NCI-H146 treated with DMSO at 0.1 percent for 48 hours (cell line): ENCODE data around the gene TRIM45.
"Not testable (repeated sequence)": the region's sequence is repeated elsewhere in the genome, so short reads cannot be mapped to it uniquely, and the experiment has no call there.

Experiments used
- DNase-seq: peaks from one replicate; lab custom pipeline; 2025; ENCODE audit not compliant: unreplicated experiment; lab: John Stamatoyannopoulos, UW

The TRIM45 gene

DNA sequence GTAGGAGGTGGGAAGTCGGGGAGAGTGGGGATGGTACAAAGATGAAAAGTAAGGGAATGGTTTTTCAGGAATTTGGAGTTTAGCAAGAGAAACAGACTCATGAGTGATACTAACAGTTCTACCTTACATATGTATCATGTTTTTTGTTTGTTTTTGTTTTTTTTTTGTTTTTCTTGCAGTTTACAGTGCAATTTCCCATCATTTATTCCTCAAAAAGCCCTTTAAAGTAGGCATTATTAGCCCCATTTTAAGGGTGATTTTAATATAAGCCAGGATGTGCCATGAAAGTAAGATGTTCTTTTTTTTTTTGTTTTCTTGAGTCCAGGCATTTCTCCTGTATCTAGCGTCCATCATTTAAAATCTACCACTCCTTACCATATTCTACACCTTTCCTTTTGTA lies 13.8 kb upstream of the TRIM45 start:
- DNase-seq: no peak

DNA sequence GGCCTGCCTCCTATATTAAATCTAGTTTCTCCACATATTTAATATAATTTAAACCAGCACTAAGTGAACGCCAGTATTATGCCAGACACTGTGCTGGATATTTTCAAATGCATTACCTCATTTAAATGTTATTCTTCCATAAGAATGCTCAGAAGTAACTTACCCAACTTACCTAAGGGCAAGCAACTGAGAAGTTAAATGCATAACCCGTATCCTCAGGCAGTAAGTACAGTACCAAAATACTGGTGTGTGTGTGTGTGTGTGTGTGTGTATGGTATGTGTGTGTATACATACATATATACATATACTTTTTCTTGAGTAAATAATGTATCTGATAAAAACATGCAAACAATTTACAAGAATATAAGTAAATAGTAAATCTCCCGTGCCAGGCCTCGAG lies 9.0 kb upstream of the TRIM45 start:
- no peak for DNase-seq

DNA sequence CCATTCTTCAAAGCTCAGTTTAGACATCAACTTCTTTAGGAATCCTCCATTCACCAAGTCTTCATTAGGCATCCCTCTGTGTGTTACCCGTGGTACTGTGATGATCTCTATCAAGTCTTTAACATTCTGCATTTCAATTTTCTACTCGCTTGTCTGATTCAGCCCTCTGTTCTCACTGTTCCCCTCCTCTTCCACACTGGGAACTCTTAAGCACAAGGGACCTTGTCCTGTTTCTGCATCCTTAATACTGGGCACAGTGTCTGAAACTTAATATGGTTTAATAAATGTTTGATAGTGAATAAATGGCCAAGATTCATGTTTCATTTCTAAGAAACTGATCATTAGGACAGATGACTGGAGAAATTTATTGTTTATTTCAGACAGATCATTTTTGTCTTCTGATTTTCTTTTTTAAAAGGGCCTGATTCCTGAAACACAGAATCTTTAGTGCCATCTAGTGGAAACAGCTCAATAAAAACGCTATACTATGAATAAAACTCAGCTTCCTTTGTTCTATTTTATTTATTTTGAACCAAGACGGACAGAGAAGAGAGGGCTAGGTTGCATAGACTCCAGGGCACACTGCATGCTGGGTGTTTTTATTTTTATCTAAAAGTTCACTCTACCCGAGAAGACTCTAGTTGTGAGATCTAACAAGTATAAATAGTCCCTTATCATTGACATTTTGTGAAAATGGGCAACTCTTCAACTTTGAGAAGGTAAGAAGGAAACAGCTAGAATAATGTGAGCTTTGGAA lies 7.0 kb upstream of the TRIM45 start:
- peak; percentile 65 for DNase-seq

DNA sequence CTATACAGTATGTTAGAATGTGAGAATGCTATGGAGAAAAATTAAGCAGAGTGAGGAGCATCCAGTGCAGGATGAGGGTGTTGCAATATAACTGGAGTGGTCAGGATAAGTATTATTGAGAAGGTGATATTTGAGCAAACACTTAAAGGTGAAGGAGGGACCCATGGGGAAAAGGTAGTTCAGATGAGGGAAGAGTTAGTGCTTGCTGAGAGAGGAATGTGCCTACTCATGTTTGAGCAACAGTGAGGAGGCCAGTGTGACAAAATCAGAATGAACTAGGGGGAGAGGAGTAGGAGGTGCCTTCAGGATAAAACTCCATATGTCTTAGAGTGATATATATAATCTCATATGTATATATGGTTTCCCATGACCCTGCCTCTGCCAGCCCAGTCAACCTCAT lies 6.2 kb upstream of the TRIM45 start:
- no peak for DNase-seq

DNA sequence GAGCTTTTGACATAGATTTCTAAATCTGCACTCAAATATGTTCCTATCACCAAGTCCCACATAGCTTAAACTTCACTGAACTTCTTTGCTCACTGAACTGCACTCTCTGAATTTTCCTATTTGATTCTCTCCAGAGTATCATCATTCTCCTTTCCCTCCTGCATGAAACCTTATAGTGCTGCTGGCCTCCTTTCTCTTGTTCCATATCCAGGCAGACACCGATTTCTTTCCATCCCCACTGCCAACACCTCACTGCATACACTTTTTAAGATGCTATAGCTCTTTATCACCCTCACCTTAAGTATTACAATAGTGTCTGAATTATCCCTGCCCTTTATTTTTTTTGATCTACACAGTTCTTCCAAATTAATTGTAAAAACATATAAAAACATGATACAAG lies 3.1 kb upstream of the TRIM45 start:
- no peak for DNase-seq

DNA sequence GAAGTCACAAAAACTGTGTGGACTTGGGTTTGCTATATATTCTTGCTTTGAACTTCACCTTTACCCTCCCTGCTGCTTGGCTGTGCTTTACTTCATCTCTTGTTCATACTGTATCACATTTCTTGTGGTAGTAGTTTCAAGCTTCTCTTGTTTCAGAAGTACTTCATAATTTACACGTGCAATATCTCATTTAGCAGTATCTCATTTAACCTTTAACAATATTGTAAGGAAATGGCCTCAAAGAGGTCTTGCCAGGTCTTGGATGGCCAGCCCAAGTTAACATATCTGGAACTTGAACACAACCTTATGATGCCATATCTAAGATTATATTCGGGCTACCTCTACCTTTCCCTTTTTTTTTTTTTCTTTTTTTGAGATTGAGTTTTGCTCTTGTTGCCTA lies 1.7 kb upstream of the TRIM45 start:
- no peak for DNase-seq

DNA sequence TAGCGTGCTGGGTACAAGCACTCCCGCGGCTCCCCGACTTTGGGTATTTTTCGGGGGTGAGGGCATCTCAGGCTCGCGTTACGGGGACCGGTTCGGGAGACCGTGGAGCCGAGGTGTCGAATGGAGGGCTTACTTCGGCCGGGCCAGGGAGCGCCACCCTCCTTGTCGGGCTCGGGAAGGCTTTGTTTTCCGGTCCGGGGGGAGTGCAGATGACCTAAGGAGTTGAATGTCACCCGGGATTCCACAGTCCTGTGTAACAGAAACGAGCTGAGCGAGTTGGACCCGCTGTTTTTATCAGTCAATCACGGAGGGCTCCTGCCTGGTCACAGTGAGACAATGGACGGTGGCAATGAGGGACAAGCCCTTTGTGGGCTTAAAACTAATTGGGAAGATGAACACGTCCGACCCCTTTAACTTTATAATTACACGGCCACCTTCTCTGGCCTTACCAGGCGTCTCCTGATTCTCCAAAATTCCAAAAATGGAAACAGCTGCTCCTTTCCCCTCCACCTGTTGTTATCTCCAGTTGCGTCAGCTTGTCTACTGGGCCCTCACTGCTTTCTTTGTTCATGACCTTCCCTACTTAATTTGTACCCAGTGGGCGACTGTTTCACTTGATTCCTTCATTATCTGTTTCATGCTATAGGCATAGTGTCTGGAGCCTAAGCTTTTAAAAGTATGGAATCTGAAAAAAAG lies 929 bp upstream of the TRIM45 start:
- peak; percentile 36 for DNase-seq

DNA sequence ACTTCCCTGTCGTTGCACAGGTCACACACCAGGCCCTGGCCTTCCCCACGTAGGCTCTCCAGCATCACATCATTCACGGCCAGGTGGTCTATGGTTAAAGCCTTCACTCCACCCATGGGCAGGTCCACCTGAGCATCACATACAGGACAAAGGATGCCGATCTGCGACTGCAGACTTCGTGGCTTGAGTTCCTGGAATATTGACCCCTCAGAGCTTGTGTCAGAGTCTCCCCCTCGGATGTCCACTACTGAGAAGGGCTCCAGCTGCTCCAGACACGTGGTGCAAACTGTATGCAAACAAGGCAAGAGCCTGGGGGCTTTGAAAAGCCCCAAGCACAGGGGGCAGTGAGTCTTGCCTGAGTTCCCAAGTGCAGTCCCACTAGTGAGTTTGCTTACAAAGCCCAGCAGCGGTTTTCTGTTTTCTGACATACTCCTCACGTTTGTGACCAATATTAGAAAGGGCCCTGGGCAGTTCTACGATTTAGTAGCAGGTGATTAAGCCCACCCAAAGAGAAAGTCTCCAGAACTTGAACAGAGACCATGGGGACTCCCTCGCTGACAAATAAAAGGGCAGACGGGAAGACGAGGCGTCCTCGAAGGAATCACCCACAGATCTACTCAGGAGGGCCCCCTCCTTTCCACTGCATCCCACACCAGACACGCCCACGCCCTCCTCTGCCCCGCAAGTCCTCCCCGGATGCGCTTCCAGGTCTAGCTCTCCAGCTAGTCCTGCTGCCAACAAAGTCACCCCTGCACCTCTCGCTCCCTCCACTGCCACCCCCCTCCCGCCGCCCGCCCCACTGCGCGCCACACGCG lies 568 bp downstream of the TRIM45 start:
- peak; percentile 35 for DNase-seq

DNA sequence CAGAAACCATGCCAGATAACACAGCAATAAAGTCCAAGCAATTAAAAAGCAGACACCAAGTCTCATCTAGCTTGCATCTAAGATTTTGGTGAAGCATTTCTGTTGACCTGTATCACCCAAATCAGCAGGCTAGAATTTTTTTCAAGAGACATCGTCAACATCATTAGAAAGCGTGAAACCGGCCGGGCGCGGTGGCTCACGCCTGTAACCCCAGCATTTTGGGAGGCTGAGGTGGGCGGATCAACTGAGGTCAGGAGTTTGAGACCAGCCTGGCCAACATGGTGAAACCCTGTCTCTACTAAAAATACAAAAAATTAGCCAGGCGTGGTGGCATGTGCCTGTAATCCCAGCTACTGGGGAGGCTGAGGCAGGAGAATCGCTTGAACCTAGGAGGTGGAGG lies 2.4 kb downstream of the TRIM45 start:
- DNase-seq: not testable (repeated sequence)

DNA sequence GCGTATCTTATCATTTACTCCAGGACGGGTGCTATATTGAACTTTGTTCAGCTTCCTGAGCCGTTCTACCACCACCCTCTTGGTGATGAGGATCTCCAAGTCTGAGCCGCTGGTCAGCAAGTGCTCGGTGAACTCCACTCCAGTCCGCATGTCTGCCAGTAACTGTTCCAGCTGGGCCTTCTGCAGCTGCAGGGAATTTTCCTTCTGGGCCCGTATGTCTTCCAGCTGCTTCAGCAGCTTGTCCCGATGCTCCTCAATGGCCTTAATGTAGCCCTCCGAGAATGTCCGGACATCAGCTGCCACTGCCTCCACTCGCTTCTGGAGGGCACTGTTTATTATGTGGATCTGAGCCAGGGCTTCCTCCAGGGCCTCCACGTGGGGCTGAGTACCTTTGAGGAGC lies 3.4 kb downstream of the TRIM45 start:
- no peak for DNase-seq

DNA sequence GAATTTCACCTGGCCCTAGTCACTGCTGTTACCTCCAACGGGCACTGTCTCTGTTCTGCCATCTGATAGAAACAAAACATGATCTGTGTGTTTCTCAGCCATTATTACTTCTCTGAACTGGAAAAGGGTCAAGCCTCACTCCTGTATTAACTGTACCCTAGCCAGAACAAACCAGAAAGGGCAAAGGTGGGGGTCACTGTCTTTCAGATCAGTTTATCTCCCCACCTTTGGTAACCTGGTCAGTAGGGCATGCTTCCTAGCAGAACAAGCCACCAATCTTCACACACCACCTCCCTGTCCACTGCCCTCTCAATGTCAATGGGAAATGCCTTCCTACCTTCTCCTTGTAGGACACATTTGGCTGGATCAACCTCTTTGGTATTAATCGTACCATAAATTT lies 3.9 kb downstream of the TRIM45 start:
- DNase-seq: no peak

DNA sequence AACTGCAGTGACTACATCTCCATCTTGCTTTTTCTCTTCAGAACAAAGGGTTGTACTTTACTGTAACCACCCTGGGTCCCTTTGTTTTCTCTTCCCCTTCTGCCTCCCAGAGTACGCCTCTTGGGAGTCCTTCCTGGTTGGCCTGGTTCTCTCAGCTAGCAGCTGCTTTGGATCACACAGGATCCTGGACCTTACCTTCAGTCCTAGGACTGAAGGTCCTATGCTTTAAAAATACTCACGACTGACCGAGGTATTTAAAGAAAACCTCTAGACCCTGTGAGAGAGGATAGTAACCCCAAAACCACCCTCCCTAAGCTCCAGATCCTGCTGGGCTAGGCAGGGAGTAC lies 4.8 kb downstream of the TRIM45 start:
- no peak for DNase-seq

DNA sequence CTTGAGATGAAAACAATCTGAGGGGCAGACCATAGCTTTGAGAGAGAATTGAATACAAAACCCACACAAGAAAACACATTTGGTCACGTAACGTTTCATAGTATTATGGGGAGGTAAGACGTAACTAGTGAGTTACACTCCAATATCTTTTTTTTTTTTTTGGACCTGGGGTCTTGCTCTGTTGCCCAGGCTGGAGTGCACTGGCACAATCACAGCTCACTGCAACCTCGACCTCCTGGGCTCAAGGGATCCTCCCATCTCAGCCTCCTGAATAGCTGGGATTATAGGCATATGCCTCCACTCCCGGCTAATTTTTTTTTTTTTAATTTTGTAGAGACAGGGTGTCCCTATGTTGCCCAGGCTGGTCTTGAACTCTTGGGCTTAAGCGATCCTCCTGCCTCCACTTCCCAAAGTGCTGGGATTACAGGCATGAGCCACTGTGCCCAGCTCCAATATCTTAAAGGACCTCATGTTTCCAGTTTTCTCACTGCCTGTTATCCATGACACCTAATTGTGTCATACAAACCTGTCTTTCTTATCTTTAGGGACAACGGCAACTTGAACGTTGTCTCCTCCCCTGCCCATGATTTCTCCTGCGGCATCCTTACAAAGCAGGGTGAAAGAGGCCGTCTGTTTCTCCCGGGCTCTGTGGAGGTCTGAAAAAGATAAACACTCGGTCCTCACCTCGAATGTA lies 5.3 kb downstream of the TRIM45 start:
- DNase-seq: no peak

DNA sequence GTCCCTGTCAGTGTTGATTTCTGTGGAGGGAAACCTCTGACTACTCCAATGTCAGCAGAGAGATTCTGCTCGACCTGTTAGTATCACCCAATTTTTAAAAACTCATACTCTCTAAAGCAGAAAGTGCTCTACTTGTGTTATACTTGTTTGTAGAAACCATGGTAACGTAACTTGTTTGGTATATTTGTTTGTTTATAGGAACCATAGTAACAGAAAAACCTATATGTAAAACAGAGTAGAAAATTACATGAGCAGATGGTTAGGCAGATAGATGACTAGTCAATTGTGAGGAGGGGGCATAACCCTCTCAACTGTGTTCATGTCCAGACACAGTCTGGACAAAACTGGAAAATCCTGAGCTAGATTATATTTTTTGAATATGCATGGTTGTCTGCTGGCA lies 6.7 kb downstream of the TRIM45 start:
- no peak for DNase-seq

DNA sequence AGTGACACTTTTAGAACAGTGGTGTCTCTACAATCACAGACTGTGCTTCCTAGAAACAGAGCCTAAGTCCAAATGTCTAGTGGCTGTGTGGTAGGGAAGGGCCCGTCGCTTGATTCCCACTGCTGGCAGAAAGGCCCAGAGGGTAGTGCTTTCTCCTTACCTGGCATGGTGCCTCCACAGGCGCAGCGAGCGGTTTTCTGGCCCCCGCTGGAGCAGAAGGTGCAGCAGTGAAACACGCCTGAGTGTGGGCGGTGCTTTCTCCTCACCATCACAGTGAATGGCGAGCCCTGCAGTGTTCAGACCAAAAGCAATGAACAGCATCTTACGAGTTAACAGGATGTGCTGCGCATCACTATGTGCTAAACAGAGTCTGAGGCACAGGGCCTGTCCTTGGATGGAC lies 8.3 kb downstream of the TRIM45 start:
- no peak for DNase-seq

DNA sequence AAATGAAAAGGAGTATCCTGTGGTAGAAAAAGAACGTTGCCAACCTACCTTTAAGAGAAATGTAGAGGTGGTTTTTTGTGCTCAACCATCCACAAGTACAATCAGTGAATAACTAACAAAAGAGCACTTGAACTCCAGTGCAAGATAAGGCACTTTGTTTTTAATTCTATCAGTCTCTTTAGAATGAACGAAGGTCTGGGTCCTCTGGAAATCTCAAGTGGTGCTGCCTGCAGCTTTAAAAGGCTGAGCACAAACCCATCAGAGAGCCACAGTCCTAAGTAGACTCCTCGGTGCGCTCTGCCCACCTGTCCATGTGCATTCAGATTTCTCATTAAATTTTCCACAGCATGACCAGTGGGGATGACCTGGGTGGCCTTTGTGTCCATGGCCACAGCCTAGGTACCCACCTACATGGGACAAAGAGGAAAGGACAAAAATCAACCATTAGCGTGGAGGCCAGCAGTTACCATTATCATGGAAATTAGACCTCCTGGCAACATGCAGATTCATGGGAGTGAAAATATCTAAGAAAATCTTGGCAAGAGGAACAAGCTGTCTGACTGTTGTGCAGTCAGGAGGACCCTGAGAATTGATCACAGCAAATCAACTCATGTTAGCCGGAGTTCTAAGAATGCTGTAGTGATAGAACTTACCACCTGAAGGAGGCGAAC lies 9.4 kb downstream of the TRIM45 start:
- DNase-seq: no peak

DNA sequence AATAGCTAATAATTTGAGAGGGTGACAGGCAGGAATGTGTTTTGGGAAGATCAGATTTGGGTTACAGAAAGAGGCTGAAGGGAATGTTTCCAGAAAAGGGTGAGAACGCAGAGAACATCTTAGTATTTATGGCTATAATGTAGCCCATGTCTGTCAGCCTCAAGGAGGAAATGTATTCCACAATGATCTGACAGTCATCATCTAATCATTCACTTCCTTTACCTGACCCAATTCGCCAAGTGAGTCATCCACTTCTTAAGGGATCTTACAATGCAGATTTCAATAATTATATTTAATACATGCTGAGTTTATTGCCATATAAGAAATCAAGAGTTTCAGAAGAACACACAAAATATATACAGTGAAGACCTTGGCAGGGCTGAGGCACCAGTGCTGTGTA lies 10.8 kb downstream of the TRIM45 start:
- DNase-seq: no peak

DNA sequence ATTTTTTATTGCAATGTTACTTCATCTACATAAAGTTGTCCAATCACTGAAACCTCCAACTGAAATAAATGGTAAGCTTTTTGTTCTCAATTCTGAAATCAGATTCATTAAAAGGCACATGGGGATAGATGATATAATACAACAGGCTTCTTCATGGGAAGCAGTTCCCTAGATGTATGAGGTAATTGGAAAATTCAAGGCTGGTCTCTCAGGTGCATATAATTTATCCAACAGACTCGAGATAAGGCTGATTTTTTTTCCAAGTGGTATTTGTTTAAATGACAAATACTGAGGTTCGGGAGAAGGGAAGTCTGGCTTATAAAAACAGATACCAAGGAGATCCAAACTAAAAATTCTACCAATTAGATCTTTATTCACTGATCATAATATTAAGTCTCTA lies 14.2 kb downstream of the TRIM45 start:
- DNase-seq: no peak

DNA sequence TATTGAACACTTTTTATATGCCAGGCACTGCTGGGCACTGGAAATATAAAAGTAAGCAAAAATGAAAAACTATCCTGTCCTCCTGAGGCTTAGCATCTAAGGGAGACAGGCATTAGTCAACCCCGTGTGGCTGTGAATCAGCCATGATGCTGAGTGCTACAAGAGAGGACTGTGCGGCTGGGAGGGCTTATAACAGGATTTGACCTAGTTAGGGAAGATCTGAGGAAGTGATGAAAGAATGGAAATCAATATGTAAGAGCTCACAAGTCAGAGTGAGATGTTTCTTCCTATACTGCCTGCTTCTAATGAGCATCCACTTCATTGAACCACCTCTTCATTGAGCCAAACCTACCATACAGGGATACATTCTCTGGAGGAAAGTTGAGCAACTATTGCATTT lies 15.1 kb downstream of the TRIM45 start:
- no peak for DNase-seq

DNA sequence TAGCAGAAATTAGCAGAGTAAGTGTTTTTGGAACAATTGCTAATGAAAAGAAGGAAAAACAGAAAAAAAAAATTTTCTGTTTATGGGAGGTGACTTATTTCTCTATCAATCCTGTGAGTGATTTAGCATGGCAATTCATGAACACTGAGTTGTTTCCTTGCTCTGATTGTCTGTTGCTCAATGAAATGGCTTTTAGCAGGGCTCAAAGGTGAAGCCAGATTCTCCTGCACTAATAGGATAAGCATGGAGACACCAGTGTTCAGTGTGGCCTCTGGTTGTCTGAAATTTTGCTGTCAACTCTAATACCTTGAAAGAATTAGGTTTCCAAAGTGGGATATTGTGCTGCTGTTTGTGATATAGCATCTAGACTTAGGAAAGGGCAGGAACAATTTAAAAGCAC lies 15.8 kb downstream of the TRIM45 start:
- DNase-seq: no peak

DNA sequence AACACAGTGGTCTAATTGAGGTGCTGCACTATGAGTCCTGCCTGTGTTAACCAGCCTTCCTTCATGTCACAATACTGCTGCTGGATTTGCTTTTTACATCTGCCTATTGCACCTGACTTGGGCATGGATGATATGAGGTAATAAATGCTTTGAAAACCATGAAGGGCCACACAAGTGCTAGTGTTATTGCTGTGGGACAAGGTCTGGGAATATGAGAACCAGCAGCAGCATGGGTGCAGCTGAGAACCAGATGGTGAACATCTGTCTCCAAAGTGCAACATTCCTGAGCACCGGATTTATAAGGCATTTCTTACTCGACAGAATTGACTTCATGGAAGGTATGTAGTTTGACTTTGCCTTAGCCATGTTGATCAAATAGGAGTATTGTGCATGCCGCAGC lies 16.6 kb downstream of the TRIM45 start:
- no peak for DNase-seq
